ENCODE results near the gene KIF23.

GRCh38 chr15:69474846-69475455, 60.8 kb downstream of the KIF23 start:
- no peak for TF ChIP-seq CTCF (IDR thresholded peaks at IDR 0.05)
- TF ChIP-seq, protein P1, sequence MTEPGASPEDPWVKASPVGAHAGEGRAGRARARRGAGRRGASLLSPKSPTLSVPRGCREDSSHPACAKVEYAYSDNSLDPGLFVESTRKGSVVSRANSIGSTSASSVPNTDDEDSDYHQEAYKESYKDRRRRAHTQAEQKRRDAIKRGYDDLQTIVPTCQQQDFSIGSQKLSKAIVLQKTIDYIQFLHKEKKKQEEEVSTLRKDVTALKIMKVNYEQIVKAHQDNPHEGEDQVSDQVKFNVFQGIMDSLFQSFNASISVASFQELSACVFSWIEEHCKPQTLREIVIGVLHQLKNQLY (CRISPR knock-in tag; IDR thresholded peaks at IDR 0.05): no peak
- TF ChIP-seq, protein P2, sequence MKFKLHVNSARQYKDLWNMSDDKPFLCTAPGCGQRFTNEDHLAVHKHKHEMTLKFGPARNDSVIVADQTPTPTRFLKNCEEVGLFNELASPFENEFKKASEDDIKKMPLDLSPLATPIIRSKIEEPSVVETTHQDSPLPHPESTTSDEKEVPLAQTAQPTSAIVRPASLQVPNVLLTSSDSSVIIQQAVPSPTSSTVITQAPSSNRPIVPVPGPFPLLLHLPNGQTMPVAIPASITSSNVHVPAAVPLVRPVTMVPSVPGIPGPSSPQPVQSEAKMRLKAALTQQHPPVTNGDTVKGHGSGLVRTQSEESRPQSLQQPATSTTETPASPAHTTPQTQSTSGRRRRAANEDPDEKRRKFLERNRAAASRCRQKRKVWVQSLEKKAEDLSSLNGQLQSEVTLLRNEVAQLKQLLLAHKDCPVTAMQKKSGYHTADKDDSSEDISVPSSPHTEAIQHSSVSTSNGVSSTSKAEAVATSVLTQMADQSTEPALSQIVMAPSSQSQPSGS (CRISPR knock-in tag; IDR thresholded peaks at IDR 0.05; ENCODE audit: borderline replicate concordance, low read depth): no peak
